Left kidney (tissue), 2 donors: Measurements from ENCODE around the gene WLS. TPM values are rescaled to one million over a fixed set of nuclear protein-coding genes. Genes with fewer than 3 reads are reported as not detected.

ENCODE experiments used
- DNase-seq: peaks from one replicate; pipeline ENCODE4 v3.0.0-alpha.2; 2013
- polyA plus RNA-seq: library from polyadenylated mRNA; unstranded; fragments of 120-200 nt; gene quantifications from one replicate; pipeline ENCODE4 v1.2.1, GENCODE V29; 2013; ENCODE audit not compliant: insufficient read length

Gene WLS
- polyA plus RNA-seq, 1 donor: 153 TPM

DNA sequence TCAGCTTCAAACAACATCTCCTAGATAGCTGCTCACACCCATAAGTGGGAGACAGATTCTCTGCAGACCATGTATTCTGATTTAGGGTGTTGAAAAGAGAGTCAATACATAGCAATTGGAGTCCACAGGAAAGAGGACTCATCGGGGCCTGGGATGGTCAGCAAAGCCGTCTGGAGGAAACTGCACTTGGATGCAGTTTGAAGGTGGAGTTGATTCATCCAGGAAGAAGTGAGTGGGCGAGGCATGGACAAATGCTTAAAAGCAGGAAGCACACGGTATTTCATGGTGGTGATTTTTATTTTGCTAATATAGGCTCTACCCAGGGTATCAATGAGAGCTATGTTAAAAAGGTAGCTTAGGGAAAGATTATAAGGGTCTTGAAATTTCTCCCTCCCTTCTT is 145.1 kb downstream of the WLS start:
- no peak for DNase-seq

GRCh38 chr1:68085752-68086151 is 146.6 kb downstream of the WLS start:
- no peak for DNase-seq

GRCh38 chr1:68083686-68084085 is 148.6 kb downstream of the WLS start:
- no peak for DNase-seq

- DNase-seq: no peak
These were observed 150.5 kb downstream of the WLS start for GRCh38 chr1:68081775-68082283.

DNA sequence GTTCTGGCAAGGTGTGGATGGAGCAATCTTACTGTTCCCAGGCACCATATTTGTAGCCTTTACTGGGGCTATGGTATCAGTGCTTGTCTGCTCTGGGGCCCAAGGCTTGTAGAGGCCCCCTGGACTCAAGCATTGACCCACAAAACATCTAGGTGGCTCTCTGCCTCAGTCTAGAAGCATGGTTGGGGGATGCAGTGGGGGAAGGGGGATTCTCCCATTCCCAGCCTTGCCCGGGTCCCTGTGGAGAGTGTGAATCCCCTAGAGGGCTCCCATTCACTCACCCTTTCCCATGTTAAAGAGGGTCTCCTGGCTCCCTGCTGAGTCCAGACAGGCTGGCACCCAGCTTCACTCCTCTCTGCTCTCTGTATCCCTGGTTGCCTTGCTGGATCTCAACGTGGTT is 153.7 kb downstream of the WLS start:
- no peak for DNase-seq

Other genes starting within 250 kb of the WLS start
- gene DIRAS3, start 181.9 kb downstream of the WLS start, polyA plus RNA-seq: 3.1 TPM
- 0.22 TPM for gene RPE65, start 217.4 kb upstream of the WLS start, polyA plus RNA-seq